Activated gamma-delta T cell (primary cell): ENCODE data around the gene SRMS.
A peak's percentile ranks its signal among the peaks of the same experiment; 100 is the strongest.

ENCODE experiments used
- DNase-seq: peaks from one replicate; lab custom pipeline; 2025; lab: John Stamatoyannopoulos, UW

Gene SRMS

GRCh38 chr20:63501818-63502670 lies 45.5 kb downstream of the SRMS start:
- no peak for DNase-seq

- no peak for DNase-seq
These were observed 46.4 kb downstream of the SRMS start for GRCh38 chr20:63500902-63501817.

GRCh38 chr20:63500151-63500901 lies 47.2 kb downstream of the SRMS start:
- no peak for DNase-seq

DNA sequence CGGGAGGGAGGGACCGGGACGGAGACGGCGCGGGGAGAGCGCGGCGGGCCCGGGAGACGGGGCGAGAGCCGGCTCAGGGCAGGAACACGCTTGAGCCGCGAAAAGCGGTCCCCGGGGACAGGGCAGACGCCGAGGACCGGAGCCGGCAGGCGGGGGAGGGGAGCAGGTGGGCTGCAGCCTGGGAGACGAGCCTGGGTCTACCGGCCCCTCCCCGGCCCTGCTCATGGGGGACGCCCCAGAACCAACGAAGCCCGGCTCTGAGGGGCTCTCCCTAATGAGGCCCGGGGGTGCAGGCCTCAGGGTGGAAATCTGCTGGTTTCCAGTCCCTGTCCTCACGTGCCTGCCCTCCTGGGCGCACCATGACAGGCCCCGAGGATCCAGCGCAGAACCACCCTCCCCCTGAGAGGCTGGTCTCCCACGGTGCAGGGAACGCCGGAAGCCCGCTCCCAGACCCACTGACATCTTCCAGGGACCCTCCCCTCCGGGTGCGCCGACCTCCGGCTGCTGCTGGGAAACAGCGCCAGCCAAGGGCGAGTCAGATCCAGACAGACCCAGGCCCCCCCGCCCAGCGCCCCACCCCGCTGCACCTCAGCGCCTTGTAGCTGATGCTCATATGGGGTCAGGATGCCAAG lies 48.1 kb downstream of the SRMS start:
- DNase-seq: no peak

DNA sequence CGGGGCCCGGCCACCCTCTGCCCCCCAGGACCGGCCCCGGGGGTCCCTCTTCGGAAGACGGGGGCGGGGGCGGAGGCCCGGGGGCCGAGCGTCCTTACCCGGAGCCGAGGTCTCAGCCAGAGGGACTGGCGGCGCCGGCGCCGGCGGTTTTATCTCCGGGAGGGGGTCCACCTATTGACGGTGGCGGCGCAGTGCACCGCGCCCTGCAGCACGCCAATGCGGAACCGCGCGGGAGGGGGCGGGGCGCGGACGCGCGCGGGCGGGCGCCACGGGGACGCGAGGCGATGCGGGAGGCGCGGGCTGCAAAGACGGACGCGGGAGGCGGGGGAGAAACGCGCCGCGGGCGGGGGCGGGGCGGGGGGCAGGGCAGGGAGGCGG lies 48.6 kb downstream of the SRMS start, which contains the start of gene EEF1A2:
EEF1A2 (minus strand) TSS at position 124 of the 378 bp plus-strand sequence. CDS start 1,320 bp downstream, outside the sequence.
- peak; percentile 45 for DNase-seq

GRCh38 chr20:63497946-63498935 lies 49.3 kb downstream of the SRMS start:
- no peak for DNase-seq

DNA sequence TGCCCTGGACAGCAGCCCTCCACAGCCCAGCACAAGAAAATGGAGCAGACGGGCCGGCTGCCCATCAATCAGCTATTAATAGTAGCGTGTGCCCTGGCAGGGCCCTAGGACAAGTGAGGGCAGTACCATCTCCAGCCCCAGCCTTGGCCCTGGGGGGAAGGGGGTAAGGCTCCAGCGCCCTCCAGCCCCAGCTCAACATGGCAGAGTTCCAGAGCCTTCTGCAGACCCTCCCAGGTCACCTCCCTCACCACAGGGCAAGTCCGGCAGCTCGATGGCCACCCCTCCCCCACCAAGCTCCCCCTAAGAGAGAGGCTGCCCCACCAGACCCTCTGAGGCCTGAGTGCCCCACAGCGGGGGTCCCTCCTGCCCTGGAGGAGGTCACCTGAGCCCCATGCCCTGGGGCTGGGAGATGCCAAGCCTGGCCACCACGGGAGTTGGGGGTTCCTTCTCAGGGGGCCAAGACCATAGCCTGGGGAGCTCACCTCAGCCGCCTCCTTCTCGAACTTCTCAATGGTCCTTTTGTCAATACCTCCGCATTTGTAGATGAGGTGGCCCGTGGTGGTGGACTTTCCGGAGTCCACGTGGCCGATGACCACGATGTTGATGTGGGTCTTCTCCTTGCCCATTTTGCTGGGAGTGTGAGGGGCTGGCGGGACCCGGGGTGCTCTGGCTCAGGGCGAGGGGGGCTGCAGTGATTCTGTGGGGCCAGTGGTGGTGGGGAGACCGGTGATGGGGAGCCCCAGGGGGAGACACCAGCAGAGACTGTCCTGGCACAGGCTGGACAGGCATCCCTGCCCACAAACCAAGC lies 50.2 kb downstream of the SRMS start:
- no peak for DNase-seq

GRCh38 chr20:63496596-63497120 lies 50.9 kb downstream of the SRMS start:
- DNase-seq: no peak

- DNase-seq: peak; percentile 31
These were observed 51.6 kb downstream of the SRMS start for GRCh38 chr20:63495741-63496595.

GRCh38 chr20:63495167-63495720 lies 52.3 kb downstream of the SRMS start:
- DNase-seq: no peak

- no peak for DNase-seq
These were observed 53.0 kb downstream of the SRMS start for GRCh38 chr20:63494420-63495166.

- no peak for DNase-seq
These were observed 53.5 kb downstream of the SRMS start for GRCh38 chr20:63494084-63494419.

DNA sequence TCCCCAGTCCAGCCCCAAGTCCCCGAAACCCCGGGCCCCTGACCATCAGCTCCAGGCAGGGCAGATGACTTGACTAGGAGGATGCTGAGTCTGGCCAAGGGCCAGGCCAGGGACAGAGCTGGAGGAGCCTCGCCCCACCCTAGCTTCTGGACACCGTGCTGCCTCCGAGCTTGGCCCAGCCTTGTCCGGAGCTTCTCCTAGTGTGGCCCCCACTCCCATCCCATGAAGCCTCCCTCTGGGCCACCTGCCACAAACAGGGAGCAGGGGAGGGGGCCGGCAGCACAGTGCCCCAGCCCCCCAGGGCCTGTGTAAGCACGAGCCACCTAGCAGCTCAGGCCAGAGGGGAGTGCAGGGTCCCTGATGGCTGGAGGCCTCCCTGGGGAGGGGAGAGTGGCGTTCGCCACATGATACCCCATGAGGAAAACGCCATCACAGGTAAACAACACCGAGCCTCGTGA lies 54.0 kb downstream of the SRMS start:
- no peak for DNase-seq

- DNase-seq: no peak
These were observed 54.6 kb downstream of the SRMS start for GRCh38 chr20:63492982-63493381.

DNA sequence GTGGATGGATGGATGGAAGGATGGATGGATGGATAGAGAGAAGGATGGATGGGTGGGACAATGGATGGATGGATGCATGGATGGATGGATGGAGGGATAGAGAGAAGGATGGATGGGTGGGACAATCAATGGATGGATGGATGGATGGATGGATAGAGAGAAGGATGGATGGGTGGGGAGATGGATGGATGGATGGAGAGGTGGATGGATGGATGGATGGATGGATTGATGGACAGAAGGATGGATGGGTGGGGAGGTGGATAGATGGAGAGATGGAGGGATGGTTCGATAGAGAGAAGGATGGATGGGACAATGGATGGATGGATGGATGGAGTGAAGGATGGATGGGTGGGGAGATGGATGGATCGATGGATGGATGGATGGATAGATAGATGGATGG lies 55.0 kb downstream of the SRMS start:
- no peak for DNase-seq

DNA sequence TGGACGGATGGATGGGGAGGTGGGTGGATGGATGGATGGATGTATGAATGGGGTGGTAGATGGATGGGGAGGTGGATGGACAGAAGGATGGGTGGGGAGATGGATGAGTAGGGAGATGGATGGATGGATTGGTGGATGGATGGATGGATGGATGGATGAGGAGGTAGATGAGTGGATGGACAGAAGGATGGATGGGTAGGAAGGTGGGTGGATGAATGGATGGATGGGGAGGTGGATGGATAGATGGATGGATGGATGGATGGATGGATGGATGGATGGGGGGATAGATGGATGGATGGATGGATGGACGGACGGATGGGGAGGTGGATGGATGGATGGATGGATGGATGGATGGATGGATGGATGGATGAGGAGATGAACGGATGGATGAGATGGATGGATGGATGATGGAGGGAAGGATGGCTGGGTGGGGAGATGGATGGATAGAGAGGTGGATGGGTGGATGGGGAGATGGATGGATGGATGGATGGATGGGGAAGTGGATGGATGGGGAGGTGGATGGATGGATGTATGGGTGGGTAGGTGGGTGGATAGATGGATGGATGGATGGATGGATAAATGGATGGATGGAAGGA lies 55.8 kb downstream of the SRMS start:
- no peak for DNase-seq

- DNase-seq: no peak
These were observed 56.5 kb downstream of the SRMS start for GRCh38 chr20:63491078-63491477.
